ENCODE measurements around the gene SYNE1. TPM values are rescaled to one million over a fixed set of nuclear protein-coding genes. Genes with fewer than 3 reads are reported as not detected.
A peak's percentile ranks its signal among the peaks of the same experiment; 100 is the strongest.

The SYNE1 gene
- total RNA-seq, 2 experiments from 2014 or later = 133 to 140 TPM

GRCh38 chr6:152225241-152225934 is 411.8 kb downstream of the SYNE1 start:
- no peak overlapping the region for H3K27ac Mint-ChIP-seq
- no peak overlapping the region for H3K4me3 Mint-ChIP-seq
- no peaks in the 10 kb centered on the region for H3K27me3 Mint-ChIP-seq
- POLR2A ChIA-PET = no interaction called here
- peaks cover 1% of the 10 kb centered on the region for H3K4me1 Mint-ChIP-seq
- DNase-seq (no peak), ATAC-seq (ENCODE audit: low read depth) (no peak)
- H3K36me3 Mint-ChIP-seq = peaks cover 47% of the 10 kb centered on the region
- H3K9me3 Mint-ChIP-seq = peaks cover 14% of the 10 kb centered on the region

GRCh38 chr6:152223636-152224035 is 413.5 kb downstream of the SYNE1 start:
- ATAC-seq (ENCODE audit: low read depth) = no peak
- no peak overlapping the region for H3K27ac Mint-ChIP-seq
- no peak for DNase-seq
- POLR2A ChIA-PET = no interaction called here
- peaks cover 51% of the 10 kb centered on the region for H3K36me3 Mint-ChIP-seq
- no peak overlapping the region for H3K4me3 Mint-ChIP-seq
- H3K27me3 Mint-ChIP-seq = no peaks in the 10 kb centered on the region
- peaks cover 1% of the 10 kb centered on the region for H3K4me1 Mint-ChIP-seq
- peaks cover 14% of the 10 kb centered on the region for H3K9me3 Mint-ChIP-seq

GRCh38 chr6:152221806-152222628 is 415.1 kb downstream of the SYNE1 start:
- no peaks in the 10 kb centered on the region for H3K27me3 Mint-ChIP-seq
- POLR2A ChIA-PET = no interaction called here
- H3K4me1 Mint-ChIP-seq = no peaks in the 10 kb centered on the region
- ATAC-seq (ENCODE audit: low read depth) = no peak
- no peak for DNase-seq
- H3K27ac Mint-ChIP-seq = peak overlapping the region; percentile 10
- H3K4me3 Mint-ChIP-seq = no peak overlapping the region
- peaks cover 14% of the 10 kb centered on the region for H3K9me3 Mint-ChIP-seq
- H3K36me3 Mint-ChIP-seq = peaks cover 50% of the 10 kb centered on the region

GRCh38 chr6:152220786-152221185 is 416.4 kb downstream of the SYNE1 start:
- POLR2A ChIA-PET = no interaction called here
- ATAC-seq (ENCODE audit: low read depth) = no peak
- H3K9me3 Mint-ChIP-seq = peaks cover 14% of the 10 kb centered on the region

GRCh38 chr6:152218887-152219286 is 418.3 kb downstream of the SYNE1 start:
- no peak overlapping the region for H3K27ac Mint-ChIP-seq
- peaks cover 40% of the 10 kb centered on the region for H3K36me3 Mint-ChIP-seq

More at GRCh38 chr6:152220786-152221185, 416.4 kb downstream of the SYNE1 start:
- no peaks in the 10 kb centered on the region for H3K27me3 Mint-ChIP-seq
- H3K27ac Mint-ChIP-seq = no peak overlapping the region
- no peaks in the 10 kb centered on the region for H3K4me1 Mint-ChIP-seq
- H3K36me3 Mint-ChIP-seq = peaks cover 53% of the 10 kb centered on the region
- no peak for DNase-seq
- H3K4me3 Mint-ChIP-seq = no peak overlapping the region

GRCh38 chr6:152212437-152212836 is 424.7 kb downstream of the SYNE1 start:
- ATAC-seq (ENCODE audit: low read depth) = no peak
- DNase-seq = no peak
- Mint-ChIP-seq H3K4me3 (no peak overlapping the region), H3K9me3 (no peaks in the 10 kb centered on the region), H3K27me3 (no peaks in the 10 kb centered on the region), H3K4me1 (no peaks in the 10 kb centered on the region), H3K27ac (no peak overlapping the region), H3K36me3 (peaks cover 19% of the 10 kb centered on the region)
- POLR2A ChIA-PET = no interaction called here

More at GRCh38 chr6:152218887-152219286, 418.3 kb downstream of the SYNE1 start:
- DNase-seq (no peak), ATAC-seq (ENCODE audit: low read depth) (no peak)
- POLR2A ChIA-PET = no interaction called here
- Mint-ChIP-seq H3K4me3 (no peak overlapping the region), H3K4me1 (no peaks in the 10 kb centered on the region), H3K9me3 (peaks cover 12% of the 10 kb centered on the region), H3K27me3 (no peaks in the 10 kb centered on the region)

GRCh38 chr6:152209211-152209610 is 428.0 kb downstream of the SYNE1 start:
- POLR2A ChIA-PET = no interaction called here
- H3K4me3 Mint-ChIP-seq = no peak overlapping the region
- H3K27me3 Mint-ChIP-seq = peaks cover 2% of the 10 kb centered on the region
- H3K36me3 Mint-ChIP-seq = peaks cover 24% of the 10 kb centered on the region
- H3K27ac Mint-ChIP-seq = no peak overlapping the region
- DNase-seq = no peak
- H3K9me3 Mint-ChIP-seq = no peaks in the 10 kb centered on the region
- ATAC-seq (ENCODE audit: low read depth) = no peak
- H3K4me1 Mint-ChIP-seq = peaks cover 4% of the 10 kb centered on the region

GRCh38 chr6:152207915-152208714 is 429.0 kb downstream of the SYNE1 start:
- no peak for ATAC-seq (ENCODE audit: low read depth)
- no peak for DNase-seq
- Mint-ChIP-seq H3K36me3 (peaks cover 24% of the 10 kb centered on the region), H3K9me3 (no peaks in the 10 kb centered on the region), H3K27me3 (peaks cover 2% of the 10 kb centered on the region), H3K27ac (no peak overlapping the region), H3K4me3 (no peak overlapping the region), H3K4me1 (peaks cover 4% of the 10 kb centered on the region)
- POLR2A ChIA-PET = interaction anchor here (0.9 kb wide), 1 partner anchor 23 kb away, joined by 3 read pairs; no protein-coding TSS in a partner anchor

GRCh38 chr6:152206072-152206818 is 430.9 kb downstream of the SYNE1 start:
- Mint-ChIP-seq H3K27me3 (peaks cover 2% of the 10 kb centered on the region), H3K36me3 (peaks cover 27% of the 10 kb centered on the region), H3K9me3 (no peaks in the 10 kb centered on the region), H3K4me3 (no peak overlapping the region), H3K4me1 (peaks cover 4% of the 10 kb centered on the region), H3K27ac (no peak overlapping the region)
- DNase-seq (peak; percentile 54), ATAC-seq (ENCODE audit: low read depth) (peak; percentile 54)
- POLR2A ChIA-PET = no interaction called here

- ATAC-seq (ENCODE audit: low read depth) = no peak
- DNase-seq = no peak
- no peak overlapping the region for H3K27ac Mint-ChIP-seq
- H3K36me3 Mint-ChIP-seq = peaks cover 29% of the 10 kb centered on the region
- H3K4me1 Mint-ChIP-seq = peaks cover 4% of the 10 kb centered on the region
- H3K27me3 Mint-ChIP-seq = peaks cover 2% of the 10 kb centered on the region
- POLR2A ChIA-PET = no interaction called here
- no peaks in the 10 kb centered on the region for H3K9me3 Mint-ChIP-seq
- no peak overlapping the region for H3K4me3 Mint-ChIP-seq
Measured at GRCh38 chr6:152204591-152204990, 432.6 kb downstream of the SYNE1 start.

- Mint-ChIP-seq H3K9me3 (no peaks in the 10 kb centered on the region), H3K27ac (no peak overlapping the region), H3K36me3 (peaks cover 37% of the 10 kb centered on the region), H3K27me3 (no peaks in the 10 kb centered on the region), H3K4me3 (no peak overlapping the region), H3K4me1 (peaks cover 8% of the 10 kb centered on the region)
- POLR2A ChIA-PET = interaction anchor here (0.7 kb wide), 2 partner anchors 435 to 839 kb away, joined by 3 read pairs; no protein-coding TSS in a partner anchor
- no peak for ATAC-seq (ENCODE audit: low read depth)
- DNase-seq = no peak
Measured at GRCh38 chr6:152201120-152201519, 436.0 kb downstream of the SYNE1 start.

- POLR2A ChIA-PET = no interaction called here
- no peak overlapping the region for H3K27ac Mint-ChIP-seq
Measured at GRCh38 chr6:152195896-152196295, 441.3 kb downstream of the SYNE1 start.

GRCh38 chr6:152189736-152190135 is 447.4 kb downstream of the SYNE1 start:
- Mint-ChIP-seq H3K27me3 (no peaks in the 10 kb centered on the region), H3K36me3 (peaks cover 45% of the 10 kb centered on the region), H3K4me1 (peaks cover 15% of the 10 kb centered on the region), H3K27ac (no peak overlapping the region), H3K4me3 (no peak overlapping the region), H3K9me3 (peaks cover 15% of the 10 kb centered on the region)
- DNase-seq (no peak), ATAC-seq (ENCODE audit: low read depth) (no peak)
- POLR2A ChIA-PET = no interaction called here

More at GRCh38 chr6:152195896-152196295, 441.3 kb downstream of the SYNE1 start:
- Mint-ChIP-seq H3K36me3 (peaks cover 59% of the 10 kb centered on the region), H3K4me1 (peaks cover 8% of the 10 kb centered on the region), H3K4me3 (no peak overlapping the region), H3K9me3 (peaks cover 15% of the 10 kb centered on the region), H3K27me3 (no peaks in the 10 kb centered on the region)
- DNase-seq (no peak), ATAC-seq (ENCODE audit: low read depth) (no peak)

Measured in activated naive CD8-positive, alpha-beta T cell treated with anti-CD3 and anti-CD28 coated beads, Interleukin-2, amount 10 ng/mL, durations not matched to agents 7 days and 5 days (primary cell).